Stimulated activated CD4-positive, alpha-beta T cell treated with anti-CD3 and anti-CD28 coated beads, Interleukin-15, amount 100 ng/mL, for 1 hour (primary cell): Measurements from ENCODE around the gene DEXI.
"Not testable (repeated sequence)": the region's sequence is repeated elsewhere in the genome, so short reads cannot be mapped to it uniquely, and the experiment has no call there.

Experiments
- DNase-seq, 2 donors: peaks; one replicate each; pipeline ENCODE4 v3.0.0-alpha.2; 2020; ENCODE audit warnings: low read depth in 1 of 2, low spot score in 1 of 2

The DEXI gene

GRCh38 chr16:10941935-10942351 lies 325 bp downstream of the DEXI start:
- not testable (repeated sequence) for DNase-seq

GRCh38 chr16:10941127-10941933 lies 938 bp downstream of the DEXI start:
- DNase-seq, result no peak

- DNase-seq, result no peak
Measured at GRCh38 chr16:10940501-10941079, 1.7 kb downstream of the DEXI start.

DNA sequence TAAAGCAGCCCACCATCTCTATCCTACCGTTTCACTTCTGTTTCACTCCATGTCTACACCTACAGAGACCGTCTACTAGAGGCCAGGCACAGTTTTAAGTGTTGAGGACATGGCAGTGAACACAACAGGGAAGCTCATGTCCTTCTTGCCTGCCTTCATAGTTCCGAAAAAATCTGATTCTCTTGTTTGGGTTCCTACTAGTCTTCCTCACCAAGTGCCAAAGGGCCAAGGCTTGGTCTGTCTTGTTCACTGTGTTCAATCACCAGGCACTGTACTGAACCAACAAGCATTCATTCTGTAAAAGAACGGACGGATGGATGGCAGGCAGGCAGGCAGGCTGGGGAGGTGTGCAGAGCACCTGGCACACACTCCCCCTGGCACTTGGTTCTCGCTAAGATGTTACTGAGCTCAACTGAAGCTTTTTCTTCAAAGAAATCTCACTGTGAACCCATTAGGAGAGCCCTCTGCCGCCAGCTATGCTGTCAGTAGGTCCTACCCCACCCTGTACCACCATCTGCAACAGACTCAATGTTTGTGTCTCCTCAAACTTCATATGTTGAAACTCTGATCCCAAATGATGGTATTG lies 2.5 kb downstream of the DEXI start:
- no peak for DNase-seq

DNA sequence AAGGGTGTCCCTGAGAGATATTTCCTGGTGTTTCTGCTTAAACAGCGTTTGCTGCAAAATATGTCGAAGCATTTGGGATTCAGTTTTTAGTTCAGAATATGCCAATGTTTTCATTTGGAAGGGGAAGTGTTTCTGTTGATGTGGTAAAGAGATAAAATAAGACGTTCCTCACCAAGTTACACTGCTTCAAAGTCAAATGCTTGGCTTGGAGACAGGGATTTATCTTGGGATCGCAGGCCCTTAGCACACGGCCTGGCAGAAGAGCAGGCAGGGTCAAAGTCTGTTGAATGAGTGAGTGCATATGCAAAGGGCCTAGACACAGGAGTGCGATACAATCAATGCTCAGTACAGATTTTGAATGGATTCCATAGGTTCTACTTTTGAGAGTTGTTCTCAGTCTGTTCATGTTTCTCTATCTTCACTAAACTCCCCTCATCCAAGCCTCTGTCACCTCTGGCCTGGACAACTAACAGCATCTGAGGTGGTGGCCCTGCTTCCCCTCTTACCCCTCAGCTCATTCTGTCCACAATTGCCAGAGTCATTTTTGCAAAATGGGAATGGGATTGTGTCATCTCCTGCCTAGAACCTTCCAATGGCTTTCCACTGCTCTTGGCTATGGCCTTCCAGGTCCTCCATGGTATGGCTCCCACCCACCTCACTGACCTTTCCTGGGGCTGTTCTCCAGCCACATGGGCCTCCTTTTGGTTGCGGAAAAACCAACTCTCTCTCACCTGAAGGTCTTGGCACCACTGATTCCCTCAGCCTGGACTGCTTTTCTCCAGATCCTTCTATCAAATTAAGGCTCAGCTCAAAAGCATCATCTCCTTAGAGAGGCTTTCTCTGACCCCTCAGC lies 3.2 kb downstream of the DEXI start:
- no peak for DNase-seq

DNA sequence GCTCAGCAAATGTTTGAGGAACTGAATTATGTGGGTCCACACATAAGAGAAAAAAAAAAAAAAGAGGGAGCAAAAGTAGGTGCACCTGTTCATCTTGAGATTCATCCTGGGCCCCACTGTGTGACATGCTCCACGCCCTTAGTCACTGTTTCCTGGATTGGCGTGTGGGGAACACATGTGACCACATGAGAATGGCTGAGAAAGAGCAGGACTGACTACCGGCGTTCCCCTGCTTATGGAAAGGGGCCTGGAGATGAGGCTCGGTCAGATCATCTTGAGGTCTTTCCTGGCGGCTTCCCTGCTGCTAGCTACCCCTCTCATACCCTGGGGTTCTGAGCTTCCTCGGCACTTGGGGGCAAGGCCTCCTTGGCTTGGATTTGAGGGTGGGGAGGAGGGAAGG lies 3.9 kb downstream of the DEXI start:
- no peak for DNase-seq

- no peak for DNase-seq
Measured at GRCh38 chr16:10937068-10937859, 5.0 kb downstream of the DEXI start.

- no peak for DNase-seq
Measured at GRCh38 chr16:10936272-10936984, 5.8 kb downstream of the DEXI start.

DNA sequence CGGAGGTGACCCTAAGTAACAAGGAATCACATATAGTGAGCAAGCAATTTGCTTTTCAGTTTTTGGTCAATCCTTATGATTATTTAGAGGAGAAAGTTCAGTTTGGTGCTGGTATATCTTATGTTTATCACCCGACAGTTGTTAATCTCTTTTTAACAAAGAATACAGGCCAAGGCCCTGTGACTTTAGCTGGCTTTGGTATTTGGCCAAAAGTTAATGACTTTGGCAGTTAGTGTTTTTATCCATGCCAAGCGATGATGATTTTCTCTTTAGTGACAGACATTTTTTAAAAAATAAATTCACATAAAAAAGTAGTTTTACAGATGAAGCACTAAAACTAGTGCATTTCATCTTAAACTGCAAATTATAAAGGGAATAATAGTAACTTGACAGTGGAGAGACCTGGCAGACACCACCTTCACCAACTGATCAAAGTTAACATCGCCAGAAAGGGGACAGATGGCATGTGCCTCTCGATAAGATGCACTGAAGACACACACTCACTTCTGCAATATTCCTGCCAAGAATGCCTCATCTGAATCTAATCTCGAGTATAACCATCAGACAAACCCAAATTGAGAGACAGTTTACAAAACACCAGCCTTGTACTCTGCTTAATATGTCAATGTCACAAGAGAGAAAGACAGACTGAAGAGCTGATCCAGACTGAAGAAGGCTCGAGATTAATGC lies 6.9 kb downstream of the DEXI start:
- DNase-seq, result no peak

- no peak for DNase-seq
Measured at GRCh38 chr16:10934325-10935107, 7.8 kb downstream of the DEXI start.

- no peak for DNase-seq
Measured at GRCh38 chr16:10933865-10934264, 8.4 kb downstream of the DEXI start.

GRCh38 chr16:10932959-10933710 lies 9.1 kb downstream of the DEXI start:
- DNase-seq, result no peak

DNA sequence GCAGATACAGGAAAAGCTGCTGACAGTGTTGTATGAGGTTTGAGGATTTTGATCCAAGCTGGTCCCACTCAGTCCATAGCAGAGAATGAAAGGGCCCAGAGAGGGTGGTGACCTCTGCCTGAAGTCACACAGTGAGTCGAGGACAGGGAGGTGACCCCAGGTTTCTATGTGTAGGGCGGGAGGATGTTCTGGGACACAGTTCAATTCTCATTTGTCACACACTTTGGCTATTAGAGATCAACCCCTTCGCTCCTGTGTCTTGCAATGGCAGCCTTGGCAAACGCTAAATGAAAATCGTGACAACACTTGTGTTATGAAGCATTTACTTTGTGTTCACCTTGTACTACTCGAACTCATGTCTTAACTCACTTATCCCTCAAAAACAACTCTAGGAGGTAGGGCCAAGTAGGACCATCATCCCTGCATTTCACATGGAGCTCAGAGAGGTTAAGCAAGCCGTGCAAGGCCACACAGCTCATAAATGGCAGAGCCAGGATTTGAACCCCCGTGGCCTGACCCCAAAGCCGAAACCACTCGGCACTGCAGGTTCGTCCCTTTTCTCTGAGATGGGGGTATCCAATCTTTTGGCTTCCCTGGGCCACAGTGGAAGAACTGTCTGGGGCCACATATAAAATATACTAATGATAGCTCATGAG lies 10.2 kb downstream of the DEXI start:
- no peak for DNase-seq

- no peak for DNase-seq
Measured at GRCh38 chr16:10931134-10931533, 11.1 kb downstream of the DEXI start.

DNA sequence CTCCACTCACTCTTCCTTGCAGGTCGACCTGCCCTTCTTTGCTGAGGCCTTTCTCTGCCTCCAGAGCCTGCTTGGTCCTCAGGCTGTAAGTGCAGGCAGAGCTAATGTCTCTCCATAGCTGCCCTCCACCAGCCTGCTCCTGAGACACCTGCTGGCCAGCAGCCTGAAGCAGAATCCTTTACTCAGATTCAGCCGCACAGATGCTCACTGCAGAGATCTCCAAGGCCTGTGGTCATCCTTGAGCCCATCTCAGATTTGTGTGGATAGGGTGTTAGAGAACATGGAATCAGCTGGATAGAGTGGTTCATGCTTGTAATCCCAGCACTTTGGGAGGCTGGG lies 11.5 kb downstream of the DEXI start:
- no peak for DNase-seq

GRCh38 chr16:10929853-10930754 lies 12.2 kb downstream of the DEXI start:
- DNase-seq, result no peak

GRCh38 chr16:10929097-10929496 lies 13.2 kb downstream of the DEXI start:
- not testable (repeated sequence) for DNase-seq
